Stimulated activated CD4-positive, alpha-beta T cell treated with anti-CD3 and anti-CD28 coated beads, Interleukin-1b, Interleukin-23, amount 100 ng/mL, for 24 hours (primary cell): ENCODE data around the gene ILKAP.

Experiments
- DNase-seq, 4 experiments: peaks; one replicate each; pipeline ENCODE4 v3.0.0-alpha.2; 2020; ENCODE audit warnings: low read depth in 4 of 4, low spot score in 1 of 4

ILKAP gene

GRCh38 chr2:238137885-238138284 is 65.6 kb downstream of the ILKAP start:
- DNase-seq: no peak

GRCh38 chr2:238136820-238137537 is 66.5 kb downstream of the ILKAP start:
- DNase-seq: no peak

- DNase-seq: no peak
Observed at GRCh38 chr2:238135601-238136150, 67.8 kb downstream of the ILKAP start.

GRCh38 chr2:238134393-238134785 is 69.1 kb downstream of the ILKAP start:
- DNase-seq: no peak

- no peak for DNase-seq
Observed at GRCh38 chr2:238133499-238134392, 69.7 kb downstream of the ILKAP start.

- DNase-seq: no peak
Observed at GRCh38 chr2:238132463-238133450, 70.7 kb downstream of the ILKAP start.

GRCh38 chr2:238131761-238132462 is 71.6 kb downstream of the ILKAP start:
- DNase-seq: no peak

GRCh38 chr2:238130696-238131628 is 72.5 kb downstream of the ILKAP start:
- no peak for DNase-seq

- DNase-seq: no peak
Observed at GRCh38 chr2:238130111-238130695, 73.3 kb downstream of the ILKAP start.

- DNase-seq: no peak
Observed at GRCh38 chr2:238129166-238130010, 74.1 kb downstream of the ILKAP start.

GRCh38 chr2:238128534-238129001 is 74.9 kb downstream of the ILKAP start:
- no peak for DNase-seq

GRCh38 chr2:238128061-238128440 is 75.4 kb downstream of the ILKAP start:
- no peak for DNase-seq

- no peak for DNase-seq
Observed at GRCh38 chr2:238127165-238128060, 76.1 kb downstream of the ILKAP start.

- DNase-seq: no peak
Observed at GRCh38 chr2:238126775-238127164, 76.7 kb downstream of the ILKAP start.

- DNase-seq: no peak
Observed at GRCh38 chr2:238126338-238126737, 77.2 kb downstream of the ILKAP start.

- no peak for DNase-seq
Observed at GRCh38 chr2:238125127-238125885, 78.2 kb downstream of the ILKAP start.
